ENCODE results near the gene ANKRD9.

Gene ANKRD9

GRCh38 chr14:102499401-102500157 is 10.0 kb downstream of the ANKRD9 start:
- no peak for DNase-seq (ENCODE audit: low read depth in 2 of 2)

- no peak for DNase-seq (ENCODE audit: low read depth in 2 of 2)
Observed at GRCh38 chr14:102498678-102499265, 10.8 kb downstream of the ANKRD9 start.

GRCh38 chr14:102497998-102498677 is 11.4 kb downstream of the ANKRD9 start:
- no peak for DNase-seq (ENCODE audit: low read depth in 2 of 2)

DNA sequence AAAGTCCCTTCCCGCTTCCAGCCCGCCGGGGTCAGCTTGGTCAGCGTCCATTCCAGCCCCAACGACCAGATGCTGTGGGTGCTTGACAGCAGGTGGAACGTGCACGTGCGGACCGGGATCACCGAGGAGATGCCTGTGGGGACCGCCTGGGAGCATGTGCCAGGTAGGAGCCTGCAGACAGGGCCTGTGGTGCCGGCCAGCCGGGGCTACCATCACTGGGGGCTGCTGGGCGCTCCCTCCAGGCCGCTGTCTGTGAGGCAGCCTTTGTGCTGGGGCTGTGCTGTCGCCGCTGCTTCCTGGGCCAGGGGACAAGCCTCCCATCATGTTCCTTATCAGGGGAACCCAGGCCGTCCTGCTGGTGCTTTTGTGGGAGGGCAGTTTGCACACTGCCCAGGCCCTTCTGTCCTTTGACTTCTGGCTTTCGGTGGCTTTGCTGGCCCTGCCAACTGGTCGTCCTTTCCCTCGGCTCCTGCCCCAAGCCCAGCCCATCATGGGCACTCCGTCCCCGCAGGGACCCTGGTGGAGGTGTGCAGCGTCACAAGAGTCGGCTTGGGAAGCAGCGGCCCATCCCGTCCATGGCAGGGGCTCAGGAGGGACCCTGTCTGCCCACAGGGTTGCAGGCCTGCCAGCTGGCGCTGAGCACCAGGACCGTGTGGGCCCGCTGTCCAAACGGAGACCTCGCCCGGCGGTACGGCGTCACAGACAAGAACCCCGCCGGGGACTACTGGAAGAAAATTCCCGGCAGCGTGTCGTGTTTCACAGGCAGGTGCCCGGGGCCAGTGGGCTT is 12.4 kb downstream of the ANKRD9 start:
- no peak for DNase-seq (ENCODE audit: low read depth in 2 of 2)

- no peak for DNase-seq (ENCODE audit: low read depth in 2 of 2)
Observed at GRCh38 chr14:102496331-102496691, 13.3 kb downstream of the ANKRD9 start.

GRCh38 chr14:102495491-102496330 is 13.9 kb downstream of the ANKRD9 start:
- DNase-seq (ENCODE audit: low read depth in 2 of 2) = no peak

GRCh38 chr14:102493585-102493984 is 16.0 kb downstream of the ANKRD9 start:
- DNase-seq (ENCODE audit: low read depth in 2 of 2) = no peak

DNA sequence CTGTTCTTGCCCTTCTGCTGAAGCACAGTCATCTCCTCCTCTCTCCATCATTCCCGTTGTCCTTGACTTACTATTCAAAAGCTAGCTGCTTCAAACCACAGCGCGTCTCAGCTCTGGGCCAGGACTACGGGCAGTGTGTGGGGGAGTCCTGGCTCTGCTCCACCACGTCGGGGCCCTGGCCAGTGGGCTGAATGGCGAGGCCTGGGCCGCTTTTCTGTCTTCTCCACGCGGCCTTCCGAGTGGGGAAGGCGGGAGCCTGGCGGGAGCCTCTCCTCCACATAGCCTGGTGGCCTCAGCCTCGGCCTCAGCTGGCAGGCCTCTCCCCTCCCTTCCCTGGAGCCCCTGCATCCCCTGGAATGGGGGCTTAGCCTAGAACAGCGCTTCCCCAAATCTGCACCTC is 16.5 kb downstream of the ANKRD9 start:
- DNase-seq (ENCODE audit: low read depth in 2 of 2) = no peak

- DNase-seq (ENCODE audit: low read depth in 2 of 2) = no peak
Observed at GRCh38 chr14:102492531-102492910, 17.1 kb downstream of the ANKRD9 start.

DNA sequence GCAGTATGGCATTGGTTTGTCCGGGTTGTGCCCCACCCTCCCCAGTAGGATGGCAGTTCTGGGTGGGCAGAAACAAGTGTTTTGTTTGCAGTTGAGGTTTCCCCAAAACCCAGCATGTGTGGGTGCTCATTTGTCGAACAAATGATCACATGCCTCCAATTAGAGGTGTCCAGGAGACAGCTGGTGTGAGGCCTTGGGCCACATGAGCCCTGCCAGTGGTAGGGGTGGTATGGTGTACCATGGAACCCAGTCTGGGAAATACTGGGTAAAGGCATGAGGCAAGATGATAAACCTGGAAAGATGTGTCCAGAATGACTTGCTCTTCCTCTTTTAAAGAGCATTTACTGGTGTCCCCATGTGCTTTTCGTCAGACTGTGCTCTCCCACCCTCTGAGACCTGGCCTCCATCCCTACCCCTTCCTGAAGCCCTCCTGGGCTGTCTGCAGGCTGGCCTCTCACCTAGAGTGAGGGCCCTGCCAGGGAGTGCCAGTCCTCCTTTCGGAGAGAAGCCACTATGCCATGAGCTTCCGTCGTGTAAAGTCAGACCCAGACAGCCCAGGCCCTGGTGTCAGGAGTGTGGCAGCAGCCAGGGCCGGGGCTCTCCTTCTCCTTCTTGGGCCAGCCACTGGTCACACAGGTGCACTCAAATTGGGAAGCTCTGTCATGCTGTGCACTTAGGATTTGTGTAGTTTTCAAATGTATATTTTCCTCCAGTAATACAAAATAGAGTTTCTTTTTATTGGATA is 17.6 kb downstream of the ANKRD9 start:
- DNase-seq (ENCODE audit: low read depth in 2 of 2) = no peak

DNA sequence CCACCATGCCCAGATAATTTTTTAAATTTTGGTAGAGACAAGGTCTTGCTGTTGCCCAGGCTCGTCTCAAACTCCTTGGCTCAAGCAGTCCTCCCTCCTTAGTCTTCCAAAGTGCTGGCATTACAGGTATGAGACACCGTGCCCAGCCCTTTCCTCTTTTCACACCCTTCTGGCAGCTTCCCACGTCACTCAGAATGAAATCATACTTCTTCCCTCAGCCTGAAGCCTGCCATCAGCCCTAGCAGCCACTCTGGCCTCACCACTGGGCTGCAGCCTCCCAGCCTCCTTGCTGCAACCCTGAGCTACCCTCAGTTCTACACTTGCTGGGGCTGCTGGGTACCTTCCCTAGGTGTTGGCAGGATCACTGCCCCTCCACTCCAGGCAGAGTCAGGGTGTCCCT is 18.2 kb downstream of the ANKRD9 start:
- no peak for DNase-seq (ENCODE audit: low read depth in 2 of 2)

GRCh38 chr14:102490456-102490855 is 19.1 kb downstream of the ANKRD9 start:
- DNase-seq (ENCODE audit: low read depth in 2 of 2) = no peak

DNA sequence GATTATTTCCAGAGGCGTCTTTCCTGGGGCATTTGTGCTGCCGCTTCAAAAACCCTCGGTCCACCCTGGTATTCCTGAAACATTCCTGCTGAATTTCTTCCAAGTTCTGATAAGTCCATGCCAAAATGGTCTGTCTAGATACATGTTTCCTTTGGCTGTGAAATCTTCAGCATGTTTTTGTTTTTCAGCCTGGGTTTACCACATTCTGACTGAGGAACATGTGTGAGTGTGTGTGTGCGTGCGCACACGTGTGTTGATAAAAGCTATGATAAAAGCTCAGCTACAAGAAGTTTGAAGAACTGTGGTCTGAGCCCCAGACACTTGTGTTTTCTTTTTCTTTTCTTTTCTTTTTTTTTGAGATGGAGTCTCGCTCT is 22.4 kb downstream of the ANKRD9 start:
- no peak for DNase-seq (ENCODE audit: low read depth in 2 of 2)

DNA sequence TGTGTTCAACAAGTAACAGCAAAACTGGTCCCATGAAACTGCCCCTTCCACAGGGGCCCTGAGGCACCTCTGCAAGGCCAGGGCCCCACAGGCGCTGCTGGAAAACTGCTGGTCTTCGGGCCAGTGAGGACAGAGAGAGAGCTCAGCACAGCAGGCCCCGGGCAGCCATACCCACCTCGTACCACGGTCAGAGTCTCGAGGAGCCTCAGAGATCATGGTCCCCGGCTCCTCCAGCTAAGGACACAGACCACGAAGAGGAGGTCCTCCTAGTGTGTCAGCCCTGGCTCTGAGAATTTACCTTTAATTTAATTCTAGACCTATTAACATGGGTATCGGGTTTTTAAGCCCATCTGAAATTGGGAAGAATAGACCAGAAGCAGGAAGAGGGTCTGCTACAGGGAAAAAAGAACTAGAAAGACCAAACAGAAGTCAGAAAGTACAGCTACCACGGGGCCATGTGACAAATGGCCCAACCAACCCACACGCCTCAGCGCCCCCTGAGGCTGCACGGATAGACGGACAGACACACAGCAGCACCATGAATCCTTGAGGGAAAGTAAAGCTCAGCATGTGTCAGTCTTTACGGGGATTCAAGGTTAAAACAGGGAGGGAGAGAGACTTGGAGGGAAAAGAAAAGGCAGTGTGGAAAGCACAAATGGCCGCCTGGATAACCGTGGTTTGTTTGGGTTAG is 22.9 kb downstream of the ANKRD9 start:
- DNase-seq (ENCODE audit: low read depth in 2 of 2) = no peak

DNA sequence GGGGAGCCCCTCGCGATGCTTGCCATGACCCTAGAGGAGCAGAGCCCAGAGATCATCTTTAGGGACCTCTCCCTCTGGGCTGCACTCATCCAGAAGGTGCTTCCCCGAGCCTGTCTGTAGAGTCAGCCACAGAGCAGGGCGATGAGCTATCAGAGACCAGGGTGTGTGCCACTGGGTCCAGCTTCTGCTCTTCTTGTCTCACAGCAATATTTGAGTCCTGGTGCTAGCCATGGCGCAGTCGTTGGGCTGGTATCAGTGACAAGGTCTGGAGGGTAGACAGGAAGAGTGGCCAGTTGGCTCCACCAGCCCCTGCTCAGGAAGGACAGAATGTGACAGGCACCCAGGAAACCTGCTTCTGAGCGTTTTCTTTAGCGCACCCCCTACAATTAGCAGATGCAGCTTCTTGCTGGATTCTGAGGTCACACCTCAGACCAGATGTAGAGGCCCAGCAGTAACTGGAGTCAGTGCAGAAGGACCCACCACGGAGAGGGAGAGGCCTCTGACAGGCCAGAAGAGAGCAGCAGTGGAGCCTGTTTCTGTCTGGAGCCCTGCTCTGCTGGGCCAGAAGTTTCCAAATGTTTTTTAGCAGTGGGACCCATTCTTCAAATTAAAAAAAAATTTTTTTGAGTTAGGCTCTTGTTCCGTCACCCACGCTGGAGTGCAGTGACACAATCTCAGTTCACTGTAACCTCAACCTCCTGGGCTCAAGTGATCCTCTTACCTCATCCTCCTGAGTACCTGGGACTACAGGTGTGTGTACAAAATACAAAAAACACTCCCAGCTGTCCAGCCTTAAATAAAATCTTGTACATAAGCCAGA is 23.7 kb downstream of the ANKRD9 start:
- DNase-seq (ENCODE audit: low read depth in 2 of 2) = no peak

- DNase-seq (ENCODE audit: low read depth in 2 of 2) = no peak
Observed at GRCh38 chr14:102484316-102484715, 25.3 kb downstream of the ANKRD9 start.

GRCh38 chr14:102481791-102482238 is 27.8 kb downstream of the ANKRD9 start:
- no peak for DNase-seq (ENCODE audit: low read depth in 2 of 2)

GRCh38 chr14:102481371-102481770 is 28.2 kb downstream of the ANKRD9 start:
- DNase-seq (ENCODE audit: low read depth in 2 of 2) = no peak

GRCh38 chr14:102479777-102480176 is 29.8 kb downstream of the ANKRD9 start:
- DNase-seq (ENCODE audit: low read depth in 2 of 2) = no peak

Measured in stimulated activated CD4-positive, alpha-beta T cell treated with anti-CD3 and anti-CD28 coated beads, Interleukin-4, amount 100 ng/mL, for 48 hours (primary cell).